ENCODE measurements around the gene TSHZ2. TPM values are rescaled to one million over a fixed set of nuclear protein-coding genes. Genes with fewer than 3 reads are reported as not detected.

TSHZ2 gene
- total and polyA plus RNA-seq, 2 donors (not counting 3 experiments of a cell fraction or from before 2014, with no cell fraction given): not detected

DNA sequence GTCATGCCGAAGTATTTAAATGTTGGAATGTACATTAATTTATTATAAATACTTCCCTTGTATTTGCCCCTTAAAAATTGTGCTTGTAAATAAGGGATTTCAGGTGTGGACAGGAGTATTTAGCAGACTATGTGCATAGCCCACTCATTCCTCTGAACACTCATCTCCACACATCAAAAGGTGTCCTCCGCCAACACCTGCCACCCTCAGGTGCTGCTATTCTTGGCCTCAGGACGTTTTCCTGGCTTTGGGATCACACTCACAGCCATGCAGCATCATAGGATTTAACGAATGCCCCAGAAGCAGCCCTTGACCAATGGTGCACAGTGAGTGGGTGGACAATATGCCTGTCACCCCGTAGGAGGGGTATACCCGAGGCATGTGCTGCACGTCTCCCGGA lies 390.6 kb downstream of the TSHZ2 start:
- no peak for FAIRE-seq
- CTCF ChIA-PET: no interaction called here

DNA sequence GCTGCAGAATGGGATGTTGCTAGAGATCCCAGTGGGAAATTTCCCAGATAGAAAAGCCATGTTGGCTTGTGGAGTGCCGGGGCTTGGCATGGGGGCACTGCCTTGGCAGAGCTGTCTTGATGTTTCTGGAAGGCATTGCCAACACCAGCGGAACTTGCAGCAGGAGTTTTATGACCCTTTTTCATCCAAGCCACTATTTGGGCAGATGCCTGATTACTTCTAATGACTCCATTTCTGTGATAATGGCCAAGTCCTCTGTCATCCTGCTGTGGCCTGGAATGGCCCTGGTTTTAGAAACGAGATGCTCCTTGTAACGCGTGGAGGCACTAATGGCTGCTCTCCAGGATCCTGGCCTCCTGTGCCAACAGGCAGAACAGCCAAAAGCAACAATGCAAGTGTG lies 392.5 kb downstream of the TSHZ2 start:
- dilution Hi-C loops (cut with MboI; ENCODE audit: extremely low pct_ligation_motif_present, low sequenced_read_pairs): no loop called here
- DNase-seq (ENCODE audit: low read depth, low spot score): no peak
- TF ChIP-seq GATA2 (IDR thresholded peaks at IDR 0.05; ENCODE audit: insufficient read depth, insufficient read length, low read depth, low read length) (no peak), JUN (IDR thresholded peaks at IDR 0.05; ENCODE audit: borderline replicate concordance, insufficient read depth, insufficient read length, low read depth) (no peak), MYC (IDR thresholded peaks at IDR 0.05; ENCODE audit: low read depth, low read length) (no peak), FOS (IDR thresholded peaks at IDR 0.05; ENCODE audit: borderline replicate concordance, insufficient read depth, low read length) (no peak), EZH2 (IDR thresholded peaks at IDR 0.05; ENCODE audit: borderline replicate concordance, low read depth, low read length, severe bottlenecking) (no peak), POLR2A (IDR thresholded peaks at IDR 0.05; ENCODE audit: low read depth, low read length) (no peak), POLR2AphosphoS5 (IDR thresholded peaks at IDR 0.05; ENCODE audit: insufficient read depth, low read depth, low read length) (no peak)
- TF ChIP-seq, protein P1, sequence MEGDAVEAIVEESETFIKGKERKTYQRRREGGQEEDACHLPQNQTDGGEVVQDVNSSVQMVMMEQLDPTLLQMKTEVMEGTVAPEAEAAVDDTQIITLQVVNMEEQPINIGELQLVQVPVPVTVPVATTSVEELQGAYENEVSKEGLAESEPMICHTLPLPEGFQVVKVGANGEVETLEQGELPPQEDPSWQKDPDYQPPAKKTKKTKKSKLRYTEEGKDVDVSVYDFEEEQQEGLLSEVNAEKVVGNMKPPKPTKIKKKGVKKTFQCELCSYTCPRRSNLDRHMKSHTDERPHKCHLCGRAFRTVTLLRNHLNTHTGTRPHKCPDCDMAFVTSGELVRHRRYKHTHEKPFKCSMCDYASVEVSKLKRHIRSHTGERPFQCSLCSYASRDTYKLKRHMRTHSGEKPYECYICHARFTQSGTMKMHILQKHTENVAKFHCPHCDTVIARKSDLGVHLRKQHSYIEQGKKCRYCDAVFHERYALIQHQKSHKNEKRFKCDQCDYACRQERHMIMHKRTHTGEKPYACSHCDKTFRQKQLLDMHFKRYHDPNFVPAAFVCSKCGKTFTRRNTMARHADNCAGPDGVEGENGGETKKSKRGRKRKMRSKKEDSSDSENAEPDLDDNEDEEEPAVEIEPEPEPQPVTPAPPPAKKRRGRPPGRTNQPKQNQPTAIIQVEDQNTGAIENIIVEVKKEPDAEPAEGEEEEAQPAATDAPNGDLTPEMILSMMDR (IDR thresholded peaks at IDR 0.05; ENCODE audit: extremely low read depth in 1 of 2, insufficient read depth in 1 of 2, low read depth in 1 of 2, low read length in 2 of 2): no peak
- TF ChIP-seq, protein P2, sequence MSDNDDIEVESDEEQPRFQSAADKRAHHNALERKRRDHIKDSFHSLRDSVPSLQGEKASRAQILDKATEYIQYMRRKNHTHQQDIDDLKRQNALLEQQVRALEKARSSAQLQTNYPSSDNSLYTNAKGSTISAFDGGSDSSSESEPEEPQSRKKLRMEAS (IDR thresholded peaks at IDR 0.05; ENCODE audit: insufficient read depth, insufficient read length): no peak
- POLR2A ChIA-PET: no interaction called here
- Histone ChIP-seq H3K27ac (ENCODE audit: insufficient read depth, low read depth, low read length) (no peak overlapping the region), H2AFZ (ENCODE audit: low read depth, low read length) (no peak overlapping the region), H3K4me2 (ENCODE audit: insufficient read depth, low read length) (no peak overlapping the region), H3K36me3 (ENCODE audit: control insufficient read depth in 2 of 2, extremely low read depth in 1 of 2, insufficient read depth in 2 of 2, low read length in 2 of 2) (no peaks in the 10 kb centered on the region), H4K20me1 (replicated peaks; ENCODE audit: control insufficient read depth, extremely low read depth, insufficient read depth, low read length) (no peaks in the 10 kb centered on the region), H3K27me3 (ENCODE audit: control insufficient read depth in 2 of 2, insufficient read depth in 2 of 2, low read length in 2 of 2) (no peaks in the 10 kb centered on the region), H3K9me1 (replicated peaks; ENCODE audit: control insufficient read depth, extremely low read depth, insufficient read depth, low read length) (no peaks in the 10 kb centered on the region), H3K4me3 (replicated peaks in 1 of 3; ENCODE audit: insufficient read depth in 1 of 3, low read depth in 1 of 3, low read length in 3 of 3) (no peak overlapping the region), H3K9me3 (replicated peaks; ENCODE audit: control insufficient read depth, insufficient read depth, low read length) (peaks cover 2% of the 10 kb centered on the region), H3K4me1 (ENCODE audit: control insufficient read depth, extremely low read depth, insufficient read depth, low read length) (no peaks in the 10 kb centered on the region), H3K9ac (replicated peaks; ENCODE audit: extremely low read depth, insufficient read depth, low read length) (no peak overlapping the region), H3K79me2 (ENCODE audit: control insufficient read depth, insufficient read depth, low read length) (no peaks in the 10 kb centered on the region)
- no peak for FAIRE-seq
- CTCF ChIA-PET: no interaction called here
- BruUV-seq (replicated peaks): no TSS peak
- intact Hi-C loops (cut with micrococcal nuclease): no loop called here

More for the DNA sequence above, 390.6 kb downstream of the TSHZ2 start:
- Histone ChIP-seq H3K9me1 (replicated peaks; ENCODE audit: control insufficient read depth, extremely low read depth, insufficient read depth, low read length) (no peaks in the 10 kb centered on the region), H3K9me3 (replicated peaks; ENCODE audit: control insufficient read depth, insufficient read depth, low read length) (peaks cover 2% of the 10 kb centered on the region), H2AFZ (ENCODE audit: low read depth, low read length) (no peak overlapping the region), H4K20me1 (replicated peaks; ENCODE audit: control insufficient read depth, extremely low read depth, insufficient read depth, low read length) (no peaks in the 10 kb centered on the region), H3K4me1 (ENCODE audit: control insufficient read depth, extremely low read depth, insufficient read depth, low read length) (no peaks in the 10 kb centered on the region), H3K4me3 (replicated peaks in 1 of 3; ENCODE audit: insufficient read depth in 1 of 3, low read depth in 1 of 3, low read length in 3 of 3) (no peak overlapping the region), H3K27ac (ENCODE audit: insufficient read depth, low read depth, low read length) (no peak overlapping the region), H3K79me2 (ENCODE audit: control insufficient read depth, insufficient read depth, low read length) (no peaks in the 10 kb centered on the region), H3K9ac (replicated peaks; ENCODE audit: extremely low read depth, insufficient read depth, low read length) (no peak overlapping the region), H3K27me3 (ENCODE audit: control insufficient read depth in 2 of 2, insufficient read depth in 2 of 2, low read length in 2 of 2) (no peaks in the 10 kb centered on the region), H3K36me3 (ENCODE audit: control insufficient read depth in 2 of 2, extremely low read depth in 1 of 2, insufficient read depth in 2 of 2, low read length in 2 of 2) (no peaks in the 10 kb centered on the region), H3K4me2 (ENCODE audit: insufficient read depth, low read length) (no peak overlapping the region)
- intact Hi-C loops (cut with micrococcal nuclease): no loop called here
- BruUV-seq (replicated peaks): no TSS peak
- TF ChIP-seq, protein P2 (IDR thresholded peaks at IDR 0.05; ENCODE audit: insufficient read depth, insufficient read length): no peak
- TF ChIP-seq FOS (IDR thresholded peaks at IDR 0.05; ENCODE audit: borderline replicate concordance, insufficient read depth, low read length): no peak
- no peak for TF ChIP-seq GATA2 (IDR thresholded peaks at IDR 0.05; ENCODE audit: insufficient read depth, insufficient read length, low read depth, low read length)
- dilution Hi-C loops (cut with MboI; ENCODE audit: extremely low pct_ligation_motif_present, low sequenced_read_pairs): no loop called here
- POLR2A ChIA-PET: no interaction called here
- no peak for DNase-seq (ENCODE audit: low read depth, low spot score)
